Astrocyte (in vitro differentiated cells and primary cell): ENCODE measurements around the gene NLRP8. TPM values are rescaled to one million over a fixed set of nuclear protein-coding genes. Genes with fewer than 3 reads are reported as not detected.

ENCODE experiments used
- DNase-seq: peaks from one replicate; pipeline ENCODE4 v3.0.0-alpha.2; 2010; ENCODE audit warnings: low read depth
- FAIRE-seq: peaks from 2 replicates; lab custom pipeline; 2011; peaks lifted over from hg19 to GRCh38; lab: Jason Lieb, UNC
- H2AFZ ChIP-seq: 2 replicates; pipeline ENCODE4 v1.6.0; 2012; ENCODE audit warnings: low read depth, low read length, inconsistent platforms
- H3K27ac ChIP-seq: 2 replicates; pipeline ENCODE4 v1.5.1; 2011; ENCODE audit warnings: low read depth, low read length, inconsistent platforms
- H3K27me3 ChIP-seq: 2 replicates; pipeline ENCODE4 v1.6.0; 2011; ENCODE audit warnings: low read length, inconsistent platforms; ENCODE audit not compliant: insufficient read depth
- H3K36me3 ChIP-seq: 2 replicates; pipeline ENCODE4 v1.5.1; 2011; ENCODE audit warnings: low read length, inconsistent platforms; ENCODE audit not compliant: insufficient read depth
- H3K4me1 ChIP-seq: 2 replicates; pipeline ENCODE4 v1.5.1; 2011; ENCODE audit warnings: low read length, inconsistent platforms; ENCODE audit not compliant: insufficient read depth
- H3K4me2 ChIP-seq: 2 replicates; pipeline ENCODE4 v1.6.0; 2012; ENCODE audit warnings: low read length, inconsistent platforms
- H3K4me3 ChIP-seq: 2 replicates; pipeline ENCODE4 v1.5.1; 2011; ENCODE audit warnings: low read depth, mild to moderate bottlenecking, low read length, inconsistent platforms; ENCODE audit not compliant: insufficient read depth
- H3K79me2 ChIP-seq: 2 replicates; pipeline ENCODE4 v1.6.0; 2012; ENCODE audit warnings: mild to moderate bottlenecking, low read length, inconsistent platforms; ENCODE audit not compliant: insufficient read depth
- H3K9ac ChIP-seq: 2 replicates; pipeline ENCODE4 v1.6.0; 2012; ENCODE audit warnings: mild to moderate bottlenecking, low read length, inconsistent platforms
- H3K9me3 ChIP-seq: 2 replicates; pipeline ENCODE4 v1.5.1; 2012; ENCODE audit warnings: low read depth, mild to moderate bottlenecking, low read length, inconsistent platforms; ENCODE audit not compliant: insufficient read depth
- H4K20me1 ChIP-seq: 2 replicates; pipeline ENCODE4 v1.6.0; 2012; ENCODE audit warnings: low read length, inconsistent platforms; ENCODE audit not compliant: insufficient read depth
- H3K27ac Mint-ChIP-seq: one replicate; pipeline ENCODE4 v1.8.0; 2021; ENCODE audit warnings: mild to moderate bottlenecking, mixed read lengths; ENCODE audit not compliant: unreplicated experiment
- H3K27me3 Mint-ChIP-seq: one replicate; pipeline ENCODE4 v1.8.0; 2021; ENCODE audit warnings: low read depth, mixed read lengths; ENCODE audit not compliant: unreplicated experiment
- H3K36me3 Mint-ChIP-seq: one replicate; pipeline ENCODE4 v1.8.0; 2021; ENCODE audit warnings: low read depth, mixed read lengths; ENCODE audit not compliant: unreplicated experiment
- H3K4me1 Mint-ChIP-seq: one replicate; pipeline ENCODE4 v1.8.0; 2021; ENCODE audit warnings: low read depth, mixed read lengths; ENCODE audit not compliant: unreplicated experiment
- H3K4me3 Mint-ChIP-seq: one replicate; pipeline ENCODE4 v1.8.0; 2021; ENCODE audit warnings: mild to moderate bottlenecking, moderate library complexity, mixed read lengths; ENCODE audit not compliant: unreplicated experiment
- H3K9me3 Mint-ChIP-seq: one replicate; pipeline ENCODE4 v1.8.0; 2021; ENCODE audit warnings: mild to moderate bottlenecking, mixed read lengths; ENCODE audit not compliant: unreplicated experiment
- CTCF ChIP-seq: IDR thresholded peaks from 2 replicates; pipeline ENCODE4 v1.5.1; 2011; ENCODE audit warnings: low read depth, mild to moderate bottlenecking, inconsistent platforms, low read length, moderate library complexity; ENCODE audit not compliant: insufficient read depth
- EZH2 ChIP-seq: IDR thresholded peaks from 2 replicates; pipeline ENCODE4 v1.6.1; 2012; ENCODE audit warnings: mild to moderate bottlenecking, low read length, inconsistent platforms; ENCODE audit not compliant: insufficient read depth
- total RNA-seq: library from RNA; stranded (reverse); gene quantifications from 2 replicates; pipeline ENCODE4 v1.2.1, GENCODE V29; 2021

NLRP8 gene
- total RNA-seq, 1 donor from 2014 or later = not detected

DNA sequence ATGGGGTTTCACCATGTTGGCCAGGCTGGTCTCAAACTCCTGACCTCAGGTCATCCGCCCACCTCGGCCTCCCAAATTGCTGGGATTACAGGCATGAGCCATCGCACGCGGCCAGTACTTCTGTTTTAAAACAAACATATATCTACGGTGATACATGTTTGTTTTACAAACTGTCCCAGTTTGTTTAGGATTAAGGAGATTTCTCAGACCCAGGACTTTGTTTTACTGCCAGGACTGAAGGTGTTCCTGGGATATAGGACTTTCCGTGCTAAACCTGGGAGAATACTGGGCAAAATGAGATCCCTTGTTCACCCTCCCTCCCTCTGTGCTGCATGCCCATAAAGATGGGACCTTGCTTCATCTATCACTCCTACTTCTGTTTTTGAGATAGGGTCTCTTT lies 8.8 kb downstream of the NLRP8 start:
- Mint-ChIP-seq H3K27ac (no peak overlapping the region), H3K36me3 (no peaks in the 10 kb centered on the region), H3K4me1 (no peaks in the 10 kb centered on the region), H3K27me3 (no peaks in the 10 kb centered on the region), H3K4me3 (no peak overlapping the region), H3K9me3 (peaks cover 16% of the 10 kb centered on the region)
- FAIRE-seq (no peak), DNase-seq (no peak)
- Histone ChIP-seq H3K27me3 (no peaks in the 10 kb centered on the region), H3K4me3 (no peak overlapping the region), H3K9me3 (peaks cover 14% of the 10 kb centered on the region), H3K27ac (no peak overlapping the region), H3K36me3 (no peaks in the 10 kb centered on the region), H4K20me1 (no peaks in the 10 kb centered on the region), H3K4me2 (no peak overlapping the region), H3K4me1 (no peaks in the 10 kb centered on the region), H3K79me2 (no peaks in the 10 kb centered on the region), H3K9ac (no peak overlapping the region), H2AFZ (no peak overlapping the region)
- no peak for TF ChIP-seq CTCF
- TF ChIP-seq EZH2 = no peak

DNA sequence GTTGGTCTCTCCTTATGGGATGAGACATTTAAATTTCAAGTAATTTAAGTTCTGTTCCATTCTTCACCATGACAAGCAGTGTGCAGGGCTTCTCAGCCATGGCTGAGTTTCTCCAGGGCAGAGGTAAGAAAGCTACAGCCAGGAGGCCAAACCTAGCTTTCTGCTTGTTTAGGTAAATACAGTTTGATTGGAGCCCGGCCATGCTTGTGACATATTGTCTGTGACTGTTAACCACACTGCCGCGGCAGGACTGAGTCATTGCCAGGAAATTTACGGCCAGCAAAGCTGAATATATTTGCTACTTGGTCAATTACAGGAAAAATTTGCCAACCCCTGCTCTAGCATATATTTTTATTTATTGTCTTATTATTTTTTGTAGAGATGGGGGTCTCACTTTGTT lies 10.7 kb downstream of the NLRP8 start:
- FAIRE-seq (no peak), DNase-seq (no peak)
- Histone ChIP-seq H3K4me3 (no peak overlapping the region), H3K36me3 (no peaks in the 10 kb centered on the region), H3K27me3 (no peaks in the 10 kb centered on the region), H4K20me1 (no peaks in the 10 kb centered on the region), H2AFZ (no peak overlapping the region), H3K4me1 (no peaks in the 10 kb centered on the region), H3K79me2 (no peaks in the 10 kb centered on the region), H3K27ac (no peak overlapping the region), H3K9ac (no peak overlapping the region), H3K4me2 (no peak overlapping the region), H3K9me3 (peaks cover 10% of the 10 kb centered on the region)
- H3K36me3 Mint-ChIP-seq = no peaks in the 10 kb centered on the region
- H3K4me1 Mint-ChIP-seq = no peaks in the 10 kb centered on the region
- no peak for TF ChIP-seq EZH2
- no peak overlapping the region for H3K4me3 Mint-ChIP-seq
- H3K27me3 Mint-ChIP-seq = no peaks in the 10 kb centered on the region
- H3K9me3 Mint-ChIP-seq = peaks cover 16% of the 10 kb centered on the region
- no peak overlapping the region for H3K27ac Mint-ChIP-seq

DNA sequence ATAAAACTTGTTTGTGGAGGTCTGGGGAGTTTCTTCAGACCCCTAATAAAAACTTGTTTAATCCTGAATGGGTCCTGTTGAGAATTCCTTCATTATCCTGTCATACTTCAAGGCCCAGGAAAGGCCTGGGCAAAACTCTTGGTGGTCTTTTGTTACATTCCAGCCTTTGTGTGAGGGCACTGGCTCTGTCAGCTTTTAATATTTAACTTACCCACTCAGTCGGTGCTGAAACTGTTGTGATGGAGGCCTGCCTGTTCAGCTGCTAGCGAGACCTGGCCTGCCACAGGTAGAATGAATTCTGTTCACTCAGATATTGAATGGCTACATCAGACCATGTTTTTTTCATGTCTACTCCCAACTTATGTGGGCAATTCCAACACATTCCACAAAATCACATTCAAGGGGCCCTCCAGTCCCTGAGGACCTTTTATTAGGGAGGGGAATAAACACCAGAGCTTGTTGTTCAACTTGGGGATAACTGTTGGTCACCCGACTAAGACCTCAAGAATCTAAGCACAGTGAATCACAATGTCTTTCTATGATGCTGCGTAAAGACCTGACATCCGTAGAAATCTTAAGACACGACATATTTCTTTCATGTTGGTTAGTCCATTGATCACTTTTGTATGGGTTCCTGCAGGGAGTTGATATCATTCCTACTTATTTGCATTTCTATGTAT lies 12.5 kb downstream of the NLRP8 start:
- FAIRE-seq = no peak

More for the DNA sequence above, 12.5 kb downstream of the NLRP8 start:
- Histone ChIP-seq H3K4me1 (no peaks in the 10 kb centered on the region), H3K9me3 (peaks cover 7% of the 10 kb centered on the region), H3K4me3 (no peak overlapping the region), H4K20me1 (no peaks in the 10 kb centered on the region), H3K36me3 (no peaks in the 10 kb centered on the region), H3K4me2 (no peak overlapping the region), H3K27ac (no peak overlapping the region), H2AFZ (no peak overlapping the region), H3K79me2 (no peaks in the 10 kb centered on the region), H3K27me3 (no peaks in the 10 kb centered on the region), H3K9ac (no peak overlapping the region)
- peaks cover 14% of the 10 kb centered on the region for H3K9me3 Mint-ChIP-seq
- no peaks in the 10 kb centered on the region for H3K27me3 Mint-ChIP-seq
- TF ChIP-seq CTCF (no peak), EZH2 (no peak)
- no peaks in the 10 kb centered on the region for H3K4me1 Mint-ChIP-seq
- DNase-seq = no peak
- no peak overlapping the region for H3K27ac Mint-ChIP-seq
- no peak overlapping the region for H3K4me3 Mint-ChIP-seq
- no peaks in the 10 kb centered on the region for H3K36me3 Mint-ChIP-seq
